ENCODE results near the gene ZNF574.

DNA sequence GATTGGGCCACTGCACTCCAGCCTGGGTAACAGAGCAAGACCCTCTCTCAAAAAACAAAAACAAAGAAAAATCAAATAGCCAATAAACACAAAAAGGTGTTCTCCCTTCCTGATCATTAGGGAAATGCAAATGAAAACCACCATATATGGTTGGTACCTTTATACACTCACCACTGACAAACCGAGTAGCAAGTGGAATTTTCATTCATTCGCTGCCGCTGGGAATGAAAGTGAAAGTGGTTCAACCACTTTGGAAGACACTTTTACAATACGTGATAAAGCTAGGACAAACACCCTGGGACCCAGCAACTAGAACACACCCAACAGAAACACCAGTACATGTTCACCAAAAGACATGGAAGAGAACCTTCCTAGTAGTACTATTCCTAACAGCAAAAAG lies 27.0 kb upstream of the ZNF574 start:
- TF ChIP-seq JUND (IDR thresholded peaks at IDR 0.05) (no peak), YY1 (IDR thresholded peaks at IDR 0.05; ENCODE audit: extremely low read depth, insufficient replicate concordance, low read depth, low read length) (no peak), POLR2AphosphoS5 (IDR thresholded peaks at IDR 0.05; ENCODE audit: low read depth, low read length) (no peak), POLR2A (IDR thresholded peaks at IDR 0.05; ENCODE audit: borderline replicate concordance, extremely low read depth, insufficient read depth, insufficient read length) (no peak)
- TF ChIP-seq, protein P1, sequence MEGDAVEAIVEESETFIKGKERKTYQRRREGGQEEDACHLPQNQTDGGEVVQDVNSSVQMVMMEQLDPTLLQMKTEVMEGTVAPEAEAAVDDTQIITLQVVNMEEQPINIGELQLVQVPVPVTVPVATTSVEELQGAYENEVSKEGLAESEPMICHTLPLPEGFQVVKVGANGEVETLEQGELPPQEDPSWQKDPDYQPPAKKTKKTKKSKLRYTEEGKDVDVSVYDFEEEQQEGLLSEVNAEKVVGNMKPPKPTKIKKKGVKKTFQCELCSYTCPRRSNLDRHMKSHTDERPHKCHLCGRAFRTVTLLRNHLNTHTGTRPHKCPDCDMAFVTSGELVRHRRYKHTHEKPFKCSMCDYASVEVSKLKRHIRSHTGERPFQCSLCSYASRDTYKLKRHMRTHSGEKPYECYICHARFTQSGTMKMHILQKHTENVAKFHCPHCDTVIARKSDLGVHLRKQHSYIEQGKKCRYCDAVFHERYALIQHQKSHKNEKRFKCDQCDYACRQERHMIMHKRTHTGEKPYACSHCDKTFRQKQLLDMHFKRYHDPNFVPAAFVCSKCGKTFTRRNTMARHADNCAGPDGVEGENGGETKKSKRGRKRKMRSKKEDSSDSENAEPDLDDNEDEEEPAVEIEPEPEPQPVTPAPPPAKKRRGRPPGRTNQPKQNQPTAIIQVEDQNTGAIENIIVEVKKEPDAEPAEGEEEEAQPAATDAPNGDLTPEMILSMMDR (IDR thresholded peaks at IDR 0.05 in 2 of 3, conservative IDR thresholded peaks at IDR 0.05 in 1 of 3; ENCODE audit: borderline replicate concordance in 1 of 3, insufficient read depth in 1 of 3, low read depth in 2 of 3, low read length in 2 of 3) = no peak

Data from HCT116 (cell line).